ENCODE results near the gene UBR1. TPM values are rescaled to one million over a fixed set of nuclear protein-coding genes. Genes with fewer than 3 reads are reported as not detected.
A peak's percentile ranks its signal among the peaks of the same experiment; 100 is the strongest.

Gene UBR1
- total RNA-seq, 2 experiments from 2014 or later, result 42.6 to 45.9 TPM

DNA sequence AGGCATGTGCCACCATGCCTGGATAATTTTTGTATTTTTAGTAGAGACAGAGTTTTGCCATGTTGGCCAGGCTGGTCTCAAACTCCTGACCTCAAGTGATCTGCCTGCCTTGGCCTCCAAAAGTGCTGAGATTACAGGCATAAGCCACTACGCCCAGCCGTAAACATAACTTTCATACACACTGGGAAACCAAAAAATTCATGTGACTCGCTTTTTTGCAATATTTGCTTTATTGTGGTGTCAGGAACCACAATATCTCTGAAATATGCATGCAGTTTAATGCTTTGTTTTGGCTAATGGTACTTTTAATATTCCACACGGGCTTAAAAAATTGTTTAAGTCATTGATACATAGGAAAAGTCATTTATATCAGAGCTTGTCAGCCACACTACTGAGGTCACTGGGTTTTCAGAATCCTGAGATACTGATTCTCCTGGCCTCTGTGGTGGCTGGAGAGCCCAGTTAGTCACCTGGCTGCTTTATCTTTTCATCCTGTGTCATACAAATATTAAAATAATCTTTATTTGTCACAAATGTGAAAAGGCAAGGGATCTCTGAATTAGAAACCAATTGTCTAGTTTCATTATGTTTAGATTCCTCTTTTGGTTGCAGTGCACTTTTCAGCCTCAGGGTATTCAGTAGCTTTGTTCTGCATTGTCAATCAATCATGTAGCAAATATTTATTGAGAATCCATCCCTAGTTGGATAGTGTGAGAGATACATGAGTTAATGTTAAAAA is 37.5 kb upstream of the UBR1 start:
- intact Hi-C loops (cut with DNase I, micrococcal nuclease), result no loop called here
- Mint-ChIP-seq H3K27ac (no peak overlapping the region), H3K27me3 (no peaks in the 10 kb centered on the region), H3K9me3 (no peaks in the 10 kb centered on the region), H3K4me1 (ENCODE audit: low read depth) (peaks cover 18% of the 10 kb centered on the region), H3K36me3 (ENCODE audit: low read depth) (peaks cover 59% of the 10 kb centered on the region), H3K4me3 (no peak overlapping the region)
- Histone ChIP-seq H3K36me3 (ENCODE audit: insufficient read depth, low read length) (peaks cover 31% of the 10 kb centered on the region), H3K4me1 (ENCODE audit: insufficient read depth, low read length) (peaks cover 3% of the 10 kb centered on the region), H3K9me3 (ENCODE audit: control insufficient read depth in 1 of 2, insufficient read depth in 1 of 2, low read length in 2 of 2) (no peaks in the 10 kb centered on the region), H3K27ac (ENCODE audit: low read depth in 1 of 2, low read length in 2 of 2) (no peak overlapping the region), H3K4me3 (ENCODE audit: low read length) (no peak overlapping the region), H3K27me3 (ENCODE audit: control insufficient read depth in 1 of 2, insufficient read depth in 2 of 2, low read length in 2 of 2) (no peaks in the 10 kb centered on the region)
- ATAC-seq (ENCODE audit: poor library complexity), result no peak
- POLR2A ChIA-PET, result no interaction called here
- CTCF ChIA-PET, result no interaction called here
- TF ChIP-seq, protein P1, sequence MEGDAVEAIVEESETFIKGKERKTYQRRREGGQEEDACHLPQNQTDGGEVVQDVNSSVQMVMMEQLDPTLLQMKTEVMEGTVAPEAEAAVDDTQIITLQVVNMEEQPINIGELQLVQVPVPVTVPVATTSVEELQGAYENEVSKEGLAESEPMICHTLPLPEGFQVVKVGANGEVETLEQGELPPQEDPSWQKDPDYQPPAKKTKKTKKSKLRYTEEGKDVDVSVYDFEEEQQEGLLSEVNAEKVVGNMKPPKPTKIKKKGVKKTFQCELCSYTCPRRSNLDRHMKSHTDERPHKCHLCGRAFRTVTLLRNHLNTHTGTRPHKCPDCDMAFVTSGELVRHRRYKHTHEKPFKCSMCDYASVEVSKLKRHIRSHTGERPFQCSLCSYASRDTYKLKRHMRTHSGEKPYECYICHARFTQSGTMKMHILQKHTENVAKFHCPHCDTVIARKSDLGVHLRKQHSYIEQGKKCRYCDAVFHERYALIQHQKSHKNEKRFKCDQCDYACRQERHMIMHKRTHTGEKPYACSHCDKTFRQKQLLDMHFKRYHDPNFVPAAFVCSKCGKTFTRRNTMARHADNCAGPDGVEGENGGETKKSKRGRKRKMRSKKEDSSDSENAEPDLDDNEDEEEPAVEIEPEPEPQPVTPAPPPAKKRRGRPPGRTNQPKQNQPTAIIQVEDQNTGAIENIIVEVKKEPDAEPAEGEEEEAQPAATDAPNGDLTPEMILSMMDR (IDR thresholded peaks at IDR 0.05), result no peak
- DNase-seq, result no peak

DNA sequence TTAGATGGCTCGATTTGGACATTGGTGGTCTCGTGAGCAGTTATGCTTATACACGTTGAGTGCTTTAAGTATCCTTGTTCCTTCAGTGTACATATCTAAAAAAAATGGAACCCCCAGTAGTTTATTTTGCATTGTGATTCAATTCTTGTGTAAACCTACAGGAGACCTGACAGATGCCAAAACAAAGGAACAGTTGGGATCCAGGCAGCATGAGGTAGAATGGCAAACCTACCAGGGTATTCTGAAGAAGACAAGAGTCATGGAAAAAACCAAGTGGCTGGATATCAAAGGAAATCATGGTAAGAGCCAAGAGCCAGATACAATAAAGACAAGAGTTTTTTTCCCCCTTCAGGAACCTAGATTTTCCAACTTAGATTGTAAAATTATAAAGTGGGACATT is 29.5 kb upstream of the UBR1 start:
- intact Hi-C loops (cut with DNase I, micrococcal nuclease), result no loop called here

DNA sequence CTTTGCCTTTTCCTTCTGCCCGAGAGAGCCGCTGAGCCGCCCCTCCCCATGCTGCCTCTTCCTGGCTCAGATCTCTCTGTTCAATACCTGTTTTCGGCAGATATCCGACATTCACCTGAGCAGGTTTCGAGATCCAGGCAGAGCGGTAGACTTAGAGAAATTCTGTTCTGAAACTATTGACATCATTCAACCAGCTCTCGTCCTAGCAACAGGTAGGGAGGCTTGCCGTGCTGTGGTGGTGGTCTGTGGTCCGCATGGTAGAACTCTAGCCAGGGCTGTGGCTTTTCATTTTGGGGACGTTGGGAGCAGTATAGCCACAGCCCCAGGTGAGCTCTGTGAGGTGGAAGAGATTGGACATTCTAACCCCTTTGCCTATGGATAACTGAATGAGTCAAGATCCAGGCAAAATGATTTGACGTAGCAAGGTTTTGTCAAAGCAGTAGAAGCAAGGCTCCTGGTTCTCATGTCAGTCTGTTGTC is 28.4 kb upstream of the UBR1 start:
- H3K27me3 ChIP-seq (ENCODE audit: control insufficient read depth in 1 of 2, insufficient read depth in 2 of 2, low read length in 2 of 2), result no peaks in the 10 kb centered on the region
- POLR2A ChIA-PET, result interaction anchor here (1.0 to 1.6 kb wide), 4 partner anchors 18 to 52 kb away, joined by 4 to 13 read pairs (median 8); partner anchors contain the start of genes CCNDBP1 and UBR1
- Mint-ChIP-seq H3K36me3 (ENCODE audit: low read depth) (peaks cover 47% of the 10 kb centered on the region), H3K27ac (peak overlapping the region; percentile 69), H3K4me1 (ENCODE audit: low read depth) (peaks cover 17% of the 10 kb centered on the region), H3K27me3 (no peaks in the 10 kb centered on the region), H3K4me3 (peak overlapping the region; percentile 88), H3K9me3 (no peaks in the 10 kb centered on the region)
- H3K9me3 ChIP-seq (ENCODE audit: control insufficient read depth in 1 of 2, insufficient read depth in 1 of 2, low read length in 2 of 2), result no peaks in the 10 kb centered on the region
- intact Hi-C loops (cut with DNase I, micrococcal nuclease), result loop anchor here in 1 of 2 experiments (1.0 kb wide), 1 partner anchor 28 kb away; the partner anchor contains the start of gene UBR1
- H3K4me1 ChIP-seq (ENCODE audit: insufficient read depth, low read length), result peaks cover 15% of the 10 kb centered on the region
- H3K4me3 ChIP-seq (ENCODE audit: low read length), result peak overlapping the region; percentile 65
- TF ChIP-seq, protein P1 (IDR thresholded peaks at IDR 0.05), result no peak
- peak overlapping the region in 1 of 2 donors; percentile 22 for H3K27ac ChIP-seq (ENCODE audit: low read depth in 1 of 2, low read length in 2 of 2)
- peak in 1 of 14 experiments; percentile 2 for DNase-seq
- ATAC-seq (ENCODE audit: poor library complexity), result no peak
- H3K36me3 ChIP-seq (ENCODE audit: insufficient read depth, low read length), result peaks cover 30% of the 10 kb centered on the region
- CTCF ChIA-PET, result interaction anchor here (0.6 kb wide), 2 partner anchors 40 to 565 kb away, joined by 3 to 6 read pairs; no protein-coding TSS in a partner anchor

More for the DNA sequence above, 29.5 kb upstream of the UBR1 start:
- ChIA-PET POLR2A (interaction anchor here (1.6 kb wide), 1 partner anchor 50 kb away, joined by 8 read pairs; the partner anchor contains the start of gene CCNDBP1), CTCF (no interaction called here)
- H3K36me3 ChIP-seq (ENCODE audit: insufficient read depth, low read length), result peaks cover 40% of the 10 kb centered on the region
- peak overlapping the region; percentile 88 for H3K4me3 Mint-ChIP-seq
- TF ChIP-seq, protein P1 (IDR thresholded peaks at IDR 0.05), result no peak
- H3K4me3 ChIP-seq (ENCODE audit: low read length), result no peak overlapping the region
- no peak overlapping the region for H3K27ac Mint-ChIP-seq
- no peaks in the 10 kb centered on the region for H3K27me3 ChIP-seq (ENCODE audit: control insufficient read depth in 1 of 2, insufficient read depth in 2 of 2, low read length in 2 of 2)
- ATAC-seq (ENCODE audit: poor library complexity) (no peak), DNase-seq (no peak)
- peaks cover 17% of the 10 kb centered on the region for H3K4me1 Mint-ChIP-seq (ENCODE audit: low read depth)
- peaks cover 15% of the 10 kb centered on the region for H3K4me1 ChIP-seq (ENCODE audit: insufficient read depth, low read length)
- H3K9me3 ChIP-seq (ENCODE audit: control insufficient read depth in 1 of 2, insufficient read depth in 1 of 2, low read length in 2 of 2), result no peaks in the 10 kb centered on the region
- H3K27me3 Mint-ChIP-seq, result no peaks in the 10 kb centered on the region
- no peak overlapping the region for H3K27ac ChIP-seq (ENCODE audit: low read depth in 1 of 2, low read length in 2 of 2)
- no peaks in the 10 kb centered on the region for H3K9me3 Mint-ChIP-seq
- peaks cover 59% of the 10 kb centered on the region for H3K36me3 Mint-ChIP-seq (ENCODE audit: low read depth)
